ENCODE data around the gene CYP2W1. TPM values are rescaled to one million over a fixed set of nuclear protein-coding genes. Genes with fewer than 3 reads are reported as not detected.

CYP2W1 gene
- total and polyA plus RNA-seq, 10 of the 15 experiments (the other 5 are each of a cell fraction or from before 2014, with no cell fraction given), result not detected

- TF ChIP-seq ZNF217 (IDR thresholded peaks at IDR 0.05), result no peak
- 0 out of 2 replicates have a peak, but pooled peaks have one; percentile 41 for TF ChIP-seq TAF1 (IDR thresholded peaks at IDR 0.05; ENCODE audit: borderline replicate concordance, low read depth, low read length)
- TF ChIP-seq GATAD2B (conservative IDR thresholded peaks at IDR 0.05; ENCODE audit: low read depth), result peak; percentile 100
- TF ChIP-seq MYC (IDR thresholded peaks at IDR 0.05; ENCODE audit: insufficient read depth, insufficient read length, insufficient replicate concordance, low read length, severe bottlenecking), result no peak
- no peak for TF ChIP-seq SMARCA5 (IDR thresholded peaks at IDR 0.05)
- TF ChIP-seq NBN (IDR thresholded peaks at IDR 0.05), result peak; percentile 90
- TF ChIP-seq ESRRA (IDR thresholded peaks at IDR 0.05; ENCODE audit: low read length), result peak; percentile 52; the same call in 1 of the 2 replicates
- TF ChIP-seq PML (IDR thresholded peaks at IDR 0.05; ENCODE audit: low read length), result 0 out of 2 replicates have a peak, but pooled peaks have one; percentile 65
- TF ChIP-seq NR2C1 (IDR thresholded peaks at IDR 0.05), result no peak
- 0 out of 2 replicates have a peak, but pooled peaks have one; percentile 22 for TF ChIP-seq MLLT1 (IDR thresholded peaks at IDR 0.05)
- no peak for TF ChIP-seq GABPA (IDR thresholded peaks at IDR 0.05; ENCODE audit: low read depth)
- peak; percentile 79 for TF ChIP-seq CHD2 (IDR thresholded peaks at IDR 0.05; ENCODE audit: borderline replicate concordance, low read depth, low read length)
- no peak for TF ChIP-seq SMAD5 (IDR thresholded peaks at IDR 0.05; ENCODE audit: low read depth)
- peak in 1 of 2 experiments; percentile 82; a peak in 2 of 4 replicates for TF ChIP-seq CEBPB (IDR thresholded peaks at IDR 0.05; ENCODE audit: borderline replicate concordance in 1 of 2, low read depth in 2 of 2, low read length in 2 of 2)
- 0 out of 2 replicates have a peak, but pooled peaks have one; percentile 36 for TF ChIP-seq MEF2A (IDR thresholded peaks at IDR 0.05; ENCODE audit: insufficient read depth, low read depth, low read length)
- peak; percentile 97 for TF ChIP-seq TCF12 (IDR thresholded peaks at IDR 0.05; ENCODE audit: low read depth, low read length)
- no peak for TF ChIP-seq NR2C2 (IDR thresholded peaks at IDR 0.05; ENCODE audit: borderline replicate concordance, control insufficient read depth, insufficient read length, low read depth)
- no peak for TF ChIP-seq EGR1 (IDR thresholded peaks at IDR 0.05; ENCODE audit: borderline replicate concordance in 1 of 2, low read depth in 2 of 2, low read length in 2 of 2)
- no peak for TF ChIP-seq SUPT20H (IDR thresholded peaks at IDR 0.05; ENCODE audit: borderline replicate concordance, control insufficient read depth, low read depth, low read length)
- no peak for TF ChIP-seq PBX3 (IDR thresholded peaks at IDR 0.05; ENCODE audit: insufficient replicate concordance, low read depth, low read length)
- TF ChIP-seq SREBF2 (IDR thresholded peaks at IDR 0.05; ENCODE audit: low read length), result 0 out of 2 replicates have a peak, but pooled peaks have one; percentile 5
- TF ChIP-seq DPF2 (IDR thresholded peaks at IDR 0.05), result no peak; the same call in 1 of the 2 replicates
- peak; percentile 73; the same call in 1 of the 2 replicates for TF ChIP-seq BCL11A (IDR thresholded peaks at IDR 0.05; ENCODE audit: low read depth, low read length)
- TF ChIP-seq YY1 (IDR thresholded peaks at IDR 0.05; ENCODE audit: low read depth, low read length), result peak; percentile 45; the same call in 1 of the 2 replicates
- TF ChIP-seq, protein P1, sequence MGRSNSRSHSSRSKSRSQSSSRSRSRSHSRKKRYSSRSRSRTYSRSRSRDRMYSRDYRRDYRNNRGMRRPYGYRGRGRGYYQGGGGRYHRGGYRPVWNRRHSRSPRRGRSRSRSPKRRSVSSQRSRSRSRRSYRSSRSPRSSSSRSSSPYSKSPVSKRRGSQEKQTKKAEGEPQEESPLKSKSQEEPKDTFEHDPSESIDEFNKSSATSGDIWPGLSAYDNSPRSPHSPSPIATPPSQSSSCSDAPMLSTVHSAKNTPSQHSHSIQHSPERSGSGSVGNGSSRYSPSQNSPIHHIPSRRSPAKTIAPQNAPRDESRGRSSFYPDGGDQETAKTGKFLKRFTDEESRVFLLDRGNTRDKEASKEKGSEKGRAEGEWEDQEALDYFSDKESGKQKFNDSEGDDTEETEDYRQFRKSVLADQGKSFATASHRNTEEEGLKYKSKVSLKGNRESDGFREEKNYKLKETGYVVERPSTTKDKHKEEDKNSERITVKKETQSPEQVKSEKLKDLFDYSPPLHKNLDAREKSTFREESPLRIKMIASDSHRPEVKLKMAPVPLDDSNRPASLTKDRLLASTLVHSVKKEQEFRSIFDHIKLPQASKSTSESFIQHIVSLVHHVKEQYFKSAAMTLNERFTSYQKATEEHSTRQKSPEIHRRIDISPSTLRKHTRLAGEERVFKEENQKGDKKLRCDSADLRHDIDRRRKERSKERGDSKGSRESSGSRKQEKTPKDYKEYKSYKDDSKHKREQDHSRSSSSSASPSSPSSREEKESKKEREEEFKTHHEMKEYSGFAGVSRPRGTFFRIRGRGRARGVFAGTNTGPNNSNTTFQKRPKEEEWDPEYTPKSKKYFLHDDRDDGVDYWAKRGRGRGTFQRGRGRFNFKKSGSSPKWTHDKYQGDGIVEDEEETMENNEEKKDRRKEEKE (IDR thresholded peaks at IDR 0.05), result no peak
- TF ChIP-seq TCF7 (IDR thresholded peaks at IDR 0.05; ENCODE audit: borderline replicate concordance), result no peak
These were observed 41.4 kb downstream of the CYP2W1 start (continued) for GRCh38 chr7:1024331-1024841.
